Measurements from ENCODE around the gene TNFRSF19.
"Not testable (repeated sequence)": the region's sequence is repeated elsewhere in the genome, so short reads cannot be mapped to it uniquely, and the experiment has no call there.

TNFRSF19 gene

DNA sequence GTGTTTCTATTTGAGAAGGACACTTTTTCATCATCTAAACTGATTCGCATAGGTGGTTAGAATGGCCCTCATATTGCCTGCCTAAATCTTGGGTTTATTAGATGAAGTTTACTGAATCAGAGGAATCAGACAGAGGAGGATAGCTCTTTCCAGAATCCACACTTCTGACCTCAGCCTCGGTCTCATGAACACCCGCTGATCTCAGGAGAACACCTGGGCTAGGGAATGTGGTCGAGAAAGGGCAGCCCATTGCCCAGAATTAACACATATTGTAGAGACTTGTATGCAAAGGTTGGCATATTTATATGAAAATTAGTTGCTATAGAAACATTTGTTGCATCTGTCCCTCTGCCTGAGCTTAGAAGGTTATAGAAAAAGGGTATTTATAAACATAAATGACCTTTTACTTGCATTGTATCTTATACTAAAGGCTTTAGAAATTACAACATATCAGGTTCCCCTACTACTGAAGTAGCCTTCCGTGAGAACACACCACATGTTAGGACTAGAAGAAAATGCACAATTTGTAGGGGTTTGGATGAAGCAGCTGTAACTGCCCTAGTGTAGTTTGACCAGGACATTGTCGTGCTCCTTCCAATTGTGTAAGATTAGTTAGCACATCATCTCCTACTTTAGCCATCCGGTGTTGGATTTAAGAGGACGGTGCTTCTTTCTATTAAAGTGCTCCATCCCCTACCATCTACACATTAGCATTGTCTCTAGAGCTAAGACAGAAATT lies 103.8 kb downstream of the TNFRSF19 start:
- Histone ChIP-seq H3K9me3 (ENCODE audit: low read length) (no peaks in the 10 kb centered on the region), H3K4me1 (ENCODE audit: insufficient read depth, low read length, severe bottlenecking) (no peaks in the 10 kb centered on the region), H3K4me2 (ENCODE audit: low read length) (no peak overlapping the region), H2AFZ (ENCODE audit: low read length) (no peak overlapping the region), H3K4me3 (ENCODE audit: low read depth, low read length, poor library complexity, severe bottlenecking) (no peak overlapping the region), H3F3A (ENCODE audit: insufficient read depth, low read length) (no peaks in the 10 kb centered on the region), H3K27me3 (ENCODE audit: insufficient read depth, low read length) (no peaks in the 10 kb centered on the region), H4K20me1 (ENCODE audit: insufficient read depth, low read length) (no peaks in the 10 kb centered on the region), H3K79me2 (ENCODE audit: insufficient read depth, low read length) (no peaks in the 10 kb centered on the region), H3K9me2 (ENCODE audit: low read depth, low read length) (no peaks in the 10 kb centered on the region), H3K9ac (ENCODE audit: low read length) (no peak overlapping the region), H3K27ac (ENCODE audit: low read depth, low read length, poor library complexity, severe bottlenecking) (no peak overlapping the region), H3K36me3 (ENCODE audit: insufficient read depth, low read length) (no peaks in the 10 kb centered on the region)
- no peak for TF ChIP-seq EZH2 (IDR thresholded peaks at IDR 0.05; ENCODE audit: borderline replicate concordance, low read length)
- no peak for TF ChIP-seq CTCF (IDR thresholded peaks at IDR 0.05; ENCODE audit: low read length)

DNA sequence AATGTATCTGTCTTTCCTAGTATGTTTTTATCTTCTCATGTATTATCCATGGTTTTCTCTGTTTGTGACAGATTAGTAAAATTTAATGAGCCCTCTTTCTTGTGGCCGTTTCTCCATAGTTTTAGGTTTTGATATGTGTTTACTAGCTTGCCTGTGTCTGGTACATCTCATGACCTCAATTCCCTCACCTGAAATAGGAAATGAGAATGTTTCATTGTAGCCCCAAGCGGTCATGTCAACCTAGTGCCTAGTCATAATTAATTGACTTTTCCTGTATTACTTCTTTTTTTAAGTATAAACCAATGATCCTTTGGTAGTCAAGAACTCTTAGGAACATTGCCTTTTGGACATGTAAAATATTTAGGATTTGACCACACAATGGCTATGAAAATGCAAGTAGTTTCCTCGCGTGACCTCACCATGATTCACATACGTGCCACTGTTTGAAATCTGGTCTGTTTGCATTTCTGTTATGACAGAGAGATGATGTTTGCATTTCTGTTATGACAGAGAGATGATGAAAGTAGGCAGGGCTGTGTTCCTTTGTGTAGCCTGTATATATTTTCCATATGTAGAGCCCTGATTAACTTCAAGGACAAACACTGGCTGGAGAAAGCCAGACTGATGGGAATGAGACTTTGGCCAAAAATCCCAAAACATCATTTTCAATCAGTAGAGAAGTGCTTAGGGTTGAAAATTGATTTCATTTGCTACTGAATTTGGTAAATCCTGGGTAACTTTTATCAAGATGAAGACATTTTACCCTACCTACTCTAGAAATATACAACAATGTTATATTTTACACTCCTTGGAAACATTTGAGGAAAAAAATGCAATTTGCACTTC lies 104.8 kb downstream of the TNFRSF19 start:
- H3K9me3 ChIP-seq (ENCODE audit: low read length) = no peaks in the 10 kb centered on the region
- H3K4me2 ChIP-seq (ENCODE audit: low read length) = no peak overlapping the region
- no peaks in the 10 kb centered on the region for H3F3A ChIP-seq (ENCODE audit: insufficient read depth, low read length)
- no peaks in the 10 kb centered on the region for H3K36me3 ChIP-seq (ENCODE audit: insufficient read depth, low read length)
- H3K79me2 ChIP-seq (ENCODE audit: insufficient read depth, low read length) = no peaks in the 10 kb centered on the region
- no peaks in the 10 kb centered on the region for H3K4me1 ChIP-seq (ENCODE audit: insufficient read depth, low read length, severe bottlenecking)
- H3K9ac ChIP-seq (ENCODE audit: low read length) = no peak overlapping the region
- TF ChIP-seq CTCF (IDR thresholded peaks at IDR 0.05; ENCODE audit: low read length) = no peak
- TF ChIP-seq EZH2 (IDR thresholded peaks at IDR 0.05; ENCODE audit: borderline replicate concordance, low read length) = no peak
- no peaks in the 10 kb centered on the region for H3K9me2 ChIP-seq (ENCODE audit: low read depth, low read length)
- H2AFZ ChIP-seq (ENCODE audit: low read length) = no peak overlapping the region
- no peak overlapping the region for H3K4me3 ChIP-seq (ENCODE audit: low read depth, low read length, poor library complexity, severe bottlenecking)
- no peaks in the 10 kb centered on the region for H4K20me1 ChIP-seq (ENCODE audit: insufficient read depth, low read length)
- H3K27me3 ChIP-seq (ENCODE audit: insufficient read depth, low read length) = no peaks in the 10 kb centered on the region
- H3K27ac ChIP-seq (ENCODE audit: low read depth, low read length, poor library complexity, severe bottlenecking) = no peak overlapping the region

DNA sequence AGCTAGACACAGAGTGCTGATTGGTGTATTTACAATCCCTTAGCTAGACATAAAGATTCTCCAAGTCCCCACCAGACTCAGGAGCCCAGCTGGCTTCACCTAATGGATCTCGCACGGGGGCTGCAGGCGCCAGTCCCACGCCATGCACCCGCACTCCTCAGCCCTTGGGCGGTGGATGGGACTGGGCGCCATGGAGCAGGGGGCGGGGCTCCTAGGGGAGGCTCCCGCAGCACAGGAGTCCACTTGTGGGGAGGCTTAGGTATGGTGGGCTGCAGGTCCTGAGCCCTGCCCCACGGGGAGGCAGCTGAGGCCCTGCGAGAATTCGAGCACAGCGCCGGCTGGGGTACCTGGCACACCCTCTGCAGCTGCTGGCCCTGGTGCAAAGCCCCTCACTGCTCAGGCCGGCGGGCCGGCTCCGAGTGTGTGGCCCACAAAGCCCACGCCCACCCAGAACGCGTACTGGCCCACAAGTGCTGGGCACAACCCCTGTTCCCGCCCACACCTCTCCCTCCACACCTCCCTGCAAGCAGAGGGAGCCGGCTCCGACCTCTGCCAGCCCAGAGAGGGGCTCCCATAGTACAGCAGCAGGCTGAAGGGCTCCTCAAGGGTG lies 107.6 kb downstream of the TNFRSF19 start:
- not testable (repeated sequence) for H3K36me3 ChIP-seq (ENCODE audit: insufficient read depth, low read length); H3K9ac ChIP-seq (ENCODE audit: low read length); H3K9me2 ChIP-seq (ENCODE audit: low read depth, low read length); H3K4me1 ChIP-seq (ENCODE audit: insufficient read depth, low read length, severe bottlenecking); H3K27ac ChIP-seq (ENCODE audit: low read depth, low read length, poor library complexity, severe bottlenecking); H3K27me3 ChIP-seq (ENCODE audit: insufficient read depth, low read length); H3F3A ChIP-seq (ENCODE audit: insufficient read depth, low read length); H2AFZ ChIP-seq (ENCODE audit: low read length); H4K20me1 ChIP-seq (ENCODE audit: insufficient read depth, low read length); H3K79me2 ChIP-seq (ENCODE audit: insufficient read depth, low read length); H3K4me3 ChIP-seq (ENCODE audit: low read depth, low read length, poor library complexity, severe bottlenecking); H3K4me2 ChIP-seq (ENCODE audit: low read length); H3K9me3 ChIP-seq (ENCODE audit: low read length)
